HFF-Myc (cell line): ENCODE measurements around the gene PRDM10.

Experiments
- DNase-seq: peaks from one replicate; pipeline ENCODE4 v3.0.0-alpha.2; 2011; ENCODE audit warnings: low read depth; ENCODE audit errors: extremely low read depth
- H3K4me3 ChIP-seq: replicated peaks from 2 replicates; pipeline ENCODE4 v1.5.1; 2011; ENCODE audit warnings: low read depth, mild to moderate bottlenecking, control low read depth, low read length
- CTCF ChIP-seq: IDR thresholded peaks from 2 replicates; pipeline ENCODE4 v1.5.1; 2012; ENCODE audit warnings: mild to moderate bottlenecking, low read depth, low read length, control low read depth; ENCODE audit errors: missing control alignments

The PRDM10 gene

GRCh38 chr11:129856036-129856435, 146.6 kb downstream of the PRDM10 start:
- H3K4me3 ChIP-seq, result no peak overlapping the region
- no peak for DNase-seq
- TF ChIP-seq CTCF, result no peak

- TF ChIP-seq CTCF, result no peak
- H3K4me3 ChIP-seq, result no peak overlapping the region
- DNase-seq, result no peak
Measured at GRCh38 chr11:129855086-129855485, 147.5 kb downstream of the PRDM10 start.

GRCh38 chr11:129854232-129854805, 148.3 kb downstream of the PRDM10 start:
- DNase-seq, result no peak
- no peak overlapping the region for H3K4me3 ChIP-seq
- TF ChIP-seq CTCF, result no peak

GRCh38 chr11:129853518-129854231, 149.0 kb downstream of the PRDM10 start:
- no peak for TF ChIP-seq CTCF
- DNase-seq, result no peak
- no peak overlapping the region for H3K4me3 ChIP-seq

- no peak for DNase-seq
- H3K4me3 ChIP-seq, result no peak overlapping the region
- TF ChIP-seq CTCF, result no peak
Measured at GRCh38 chr11:129852125-129852740, 150.4 kb downstream of the PRDM10 start.
